Hematopoietic multipotent progenitor cell treated with erythropoietin and hydrocortisone succinate and interleukin-3 and kit ligand, for 15 days (in vitro differentiated cells): Measurements from ENCODE around the gene SLFN12L.

ENCODE experiments used
- DNase-seq: peaks from one replicate; pipeline ENCODE4 v3.0.0-alpha.2; 2015; ENCODE audit warnings: low spot score

Gene SLFN12L

GRCh38 chr17:35432176-35433074, 105.1 kb downstream of the SLFN12L start, which contains the start of gene SLFN12:
Gene SLFN12, minus strand, starts transcription at chr17:35432500. Its CDS starts 9,472 bp downstream, at chr17:35423028.
- DNase-seq = peak; percentile 46

GRCh38 chr17:35429702-35430101, 107.8 kb downstream of the SLFN12L start:
- no peak for DNase-seq

- DNase-seq = no peak
Observed at GRCh38 chr17:35428229-35428628, 109.2 kb downstream of the SLFN12L start.

GRCh38 chr17:35423761-35424160, 113.7 kb downstream of the SLFN12L start:
- DNase-seq = no peak
